Measurements from ENCODE around the gene LIMS1.
"Not testable (repeated sequence)": the region's sequence is repeated elsewhere in the genome, so short reads cannot be mapped to it uniquely, and the experiment has no call there.

LIMS1 gene

GRCh38 chr2:108588070-108588668 is 53.9 kb downstream of the LIMS1 start:
- DNase-seq = no peak

GRCh38 chr2:108589372-108589771 is 55.1 kb downstream of the LIMS1 start:
- no peak for DNase-seq

GRCh38 chr2:108589781-108590180 is 55.5 kb downstream of the LIMS1 start:
- no peak for DNase-seq

- no peak for DNase-seq
Measured at GRCh38 chr2:108591163-108591562, 56.9 kb downstream of the LIMS1 start.

DNA sequence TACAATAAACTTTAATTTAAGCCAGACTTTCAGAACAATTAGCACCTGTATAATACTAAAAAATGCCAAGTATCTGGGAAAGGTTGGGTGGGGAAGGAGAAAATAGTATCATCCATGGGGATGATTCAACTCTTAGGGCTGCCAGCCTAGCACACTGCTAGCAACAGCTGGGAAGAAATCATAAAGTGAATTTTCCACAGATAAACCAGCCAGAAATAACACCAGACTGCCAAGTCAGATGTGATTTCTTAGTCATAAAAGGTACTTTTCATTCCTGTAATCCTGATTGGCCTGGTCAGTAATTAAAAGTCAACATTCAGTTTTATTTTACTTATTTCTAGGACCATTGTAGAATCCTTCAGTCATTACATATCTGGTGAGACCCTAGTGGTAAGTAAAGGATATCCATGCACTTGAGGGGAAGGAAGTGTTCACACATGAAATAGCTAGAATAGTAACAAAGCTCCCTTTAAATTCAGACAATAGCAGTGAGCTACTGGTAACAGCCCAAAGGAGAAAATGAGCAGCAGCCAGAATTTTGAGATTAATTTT is 59.4 kb downstream of the LIMS1 start:
- no peak for DNase-seq

DNA sequence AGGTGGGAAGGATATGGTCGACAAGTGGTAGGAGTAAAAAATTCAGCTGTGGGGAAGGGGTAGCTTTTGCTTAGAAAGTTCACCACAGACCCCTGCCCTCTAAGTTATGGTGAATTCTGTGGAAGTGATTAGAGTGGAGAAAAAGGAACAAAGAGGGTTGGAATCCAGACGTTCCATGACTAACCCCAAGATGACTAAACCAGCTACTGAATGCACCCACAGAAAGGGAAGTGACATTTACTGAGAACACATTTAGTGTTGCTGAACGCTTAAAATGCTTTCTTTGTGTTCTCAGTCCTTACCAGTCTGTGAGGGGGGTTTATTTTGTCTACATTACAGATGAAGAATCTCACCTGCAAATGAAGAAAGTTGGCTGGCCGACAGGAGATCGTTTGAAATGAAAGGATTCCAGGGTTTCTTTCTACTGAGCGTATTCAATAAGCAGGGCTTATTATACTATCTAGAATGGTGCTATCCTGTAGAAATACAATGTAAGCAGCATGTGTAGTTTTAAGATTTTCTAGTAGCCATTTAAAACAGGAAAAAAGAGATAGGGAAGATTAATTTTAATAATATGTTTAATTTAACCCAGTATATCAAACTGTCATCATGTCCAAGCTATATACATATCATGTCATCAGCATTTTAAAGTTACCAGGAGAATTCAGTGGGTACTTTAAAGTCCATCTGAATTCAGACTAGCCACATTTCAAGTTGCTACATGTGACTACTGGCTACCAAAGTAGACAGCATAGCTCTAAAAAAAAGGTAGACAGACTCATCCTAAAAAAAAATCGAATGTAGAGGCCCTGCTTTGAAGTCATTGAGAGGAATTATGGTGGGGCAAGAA is 60.1 kb downstream of the LIMS1 start:
- no peak for DNase-seq

GRCh38 chr2:108594982-108595464 is 60.8 kb downstream of the LIMS1 start:
- no peak for DNase-seq

DNA sequence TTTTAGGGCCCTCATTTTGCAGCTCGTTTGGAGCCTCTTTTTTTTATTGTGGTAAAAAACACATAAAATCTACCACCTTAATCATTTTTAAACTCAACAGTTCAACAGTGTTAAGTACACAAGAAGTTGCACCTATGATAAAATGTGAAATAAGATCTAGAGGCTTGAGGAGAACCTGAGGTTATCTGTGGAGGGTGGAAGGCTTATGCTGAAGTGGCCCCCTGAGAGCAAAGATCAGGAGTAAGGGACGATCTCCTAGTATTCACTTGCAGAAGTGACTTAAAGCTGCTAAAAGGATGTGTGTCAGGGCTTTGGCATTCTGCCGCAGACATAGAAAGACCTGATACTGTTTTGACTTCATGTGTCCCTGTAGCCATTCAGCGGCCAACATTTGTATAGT is 61.5 kb downstream of the LIMS1 start:
- DNase-seq = not testable (repeated sequence)

- DNase-seq = not testable (repeated sequence)
Measured at GRCh38 chr2:108597105-108597744, 63.0 kb downstream of the LIMS1 start.

DNA sequence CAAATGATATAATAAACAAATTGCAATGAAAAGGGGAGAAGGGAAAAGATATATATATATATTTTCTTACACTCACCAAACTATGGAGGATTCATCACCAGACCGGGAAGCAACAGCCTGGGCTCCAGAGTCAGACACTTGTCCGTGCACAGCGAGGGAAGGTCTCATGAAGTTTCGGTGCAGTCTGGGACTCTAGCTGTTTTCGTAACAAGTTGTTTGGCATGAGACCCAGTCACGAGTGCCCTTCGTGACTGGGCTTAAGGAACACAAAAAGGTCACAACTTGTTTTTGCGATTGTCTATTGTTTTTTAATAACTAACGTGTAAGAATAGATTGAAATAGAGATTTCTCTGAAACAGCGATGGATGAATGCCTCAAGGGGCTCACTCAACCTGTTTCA is 66.9 kb downstream of the LIMS1 start:
- DNase-seq = not testable (repeated sequence)

DNA sequence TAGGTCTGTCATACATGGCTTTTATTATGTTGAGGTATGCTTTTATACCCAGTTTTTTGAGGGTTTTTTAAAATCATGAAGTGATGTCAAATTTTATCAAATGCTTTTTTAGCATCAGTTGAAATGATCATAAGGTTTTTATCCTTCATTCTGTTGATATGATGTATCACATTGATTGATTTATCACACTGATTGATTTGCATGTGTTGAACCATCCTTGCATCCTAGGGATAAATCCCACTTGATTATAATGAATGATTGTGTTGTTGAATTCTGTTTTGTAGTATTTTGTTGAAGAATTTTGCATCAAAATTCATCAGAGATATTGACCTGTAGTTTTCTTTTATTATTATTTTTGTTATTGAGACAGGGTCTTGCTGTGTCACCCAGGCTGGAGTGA is 68.2 kb downstream of the LIMS1 start:
- DNase-seq = no peak

DNA sequence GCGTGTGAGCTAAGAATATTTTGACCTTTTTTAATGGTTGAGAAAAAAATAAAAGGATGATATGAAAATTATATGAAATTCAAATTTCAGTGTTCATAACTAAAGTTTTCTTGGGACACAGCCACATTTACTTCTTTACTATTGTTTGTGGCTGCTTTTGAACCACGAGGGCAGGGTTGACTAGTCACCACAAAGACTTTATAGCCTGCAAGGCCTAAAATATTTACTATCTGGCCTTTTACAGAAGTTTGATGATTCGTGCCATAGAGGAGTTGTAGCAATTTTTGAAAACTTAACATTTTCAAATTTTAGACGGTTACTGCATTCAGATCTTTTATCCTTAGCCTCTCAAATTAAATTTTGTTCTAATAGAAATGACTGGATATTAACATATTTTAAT is 69.9 kb downstream of the LIMS1 start:
- DNase-seq = no peak

DNA sequence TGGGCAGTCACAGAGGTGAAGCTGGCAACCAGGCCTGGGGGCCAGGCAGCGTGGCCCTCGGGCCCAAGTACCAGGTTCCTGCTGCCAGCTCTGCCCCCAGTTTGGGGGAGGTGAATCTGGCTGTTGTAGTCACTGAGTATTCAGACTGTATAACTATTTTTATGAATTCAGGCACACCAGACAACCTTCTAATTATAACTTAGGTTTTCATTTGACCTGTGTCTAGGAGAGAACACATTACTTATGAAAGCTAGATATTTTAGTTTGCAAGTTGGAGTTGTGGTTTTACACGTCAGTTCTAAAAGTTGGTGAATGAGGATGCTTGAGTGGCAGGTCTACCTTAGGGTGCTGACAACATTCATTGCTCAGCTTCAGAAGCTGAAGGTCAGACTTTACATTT is 71.7 kb downstream of the LIMS1 start:
- DNase-seq = no peak

GRCh38 chr2:108607706-108608301 is 73.5 kb downstream of the LIMS1 start:
- peak; percentile 13 for DNase-seq

DNA sequence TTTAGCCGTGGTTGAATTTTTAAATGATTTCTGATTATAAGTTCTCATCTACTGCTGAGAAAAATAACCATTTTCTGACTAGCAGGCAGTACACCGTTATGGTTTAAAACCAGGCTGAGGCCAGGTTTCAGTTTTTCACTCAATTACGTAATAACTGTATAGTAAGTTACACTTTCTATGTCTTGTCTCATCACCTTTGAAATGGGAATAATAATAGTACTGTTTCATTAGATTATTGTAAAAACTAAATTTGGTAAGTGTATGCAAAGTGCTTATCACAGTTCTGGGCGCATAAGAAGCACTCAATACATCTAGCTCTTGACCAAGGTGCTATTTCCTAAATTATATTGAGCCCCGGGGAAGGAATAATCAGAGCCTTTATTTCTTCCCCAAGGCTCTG is 76.8 kb downstream of the LIMS1 start:
- DNase-seq = no peak

GRCh38 chr2:108612153-108612513 is 77.9 kb downstream of the LIMS1 start:
- peak; percentile 63 for DNase-seq

- DNase-seq = peak; percentile 82
Measured at GRCh38 chr2:108612514-108613183, 78.4 kb downstream of the LIMS1 start.

DNA sequence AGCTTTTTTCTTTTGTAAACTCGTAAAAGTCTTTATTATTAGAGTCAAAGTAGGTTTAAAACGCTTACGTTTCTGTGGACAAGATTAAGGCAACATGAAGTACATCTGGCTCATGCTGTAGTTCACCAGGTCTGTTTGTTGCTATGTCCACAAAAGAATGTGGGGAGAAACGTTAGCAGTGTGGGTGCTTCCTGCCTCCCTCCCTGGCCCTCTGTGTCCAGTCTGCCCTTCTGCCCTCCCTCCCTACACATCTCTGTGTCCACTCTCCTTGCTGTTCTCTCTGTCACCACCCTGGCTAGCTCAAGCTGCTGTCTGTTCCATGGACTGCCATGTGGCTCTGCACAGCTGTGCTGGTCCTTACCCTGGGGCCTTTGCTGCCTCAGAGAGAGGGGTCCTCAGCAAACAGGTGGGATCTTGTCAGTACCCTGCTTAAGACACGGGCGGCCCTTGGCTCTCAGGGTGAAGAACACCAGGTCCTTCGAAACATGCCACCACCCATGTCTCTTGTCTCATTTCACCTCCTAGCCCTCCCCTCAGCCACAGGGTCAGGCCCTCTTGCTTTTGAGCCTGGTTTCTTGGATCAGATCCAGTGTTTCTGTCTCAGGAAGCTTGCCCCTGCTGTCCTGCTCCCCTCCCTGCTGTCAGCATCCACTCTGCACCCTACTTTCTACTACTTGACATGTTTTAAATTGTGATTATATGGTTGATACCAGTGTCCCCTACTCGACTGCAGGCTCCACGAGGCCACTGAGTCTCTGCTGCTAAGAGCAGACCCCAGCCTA is 79.2 kb downstream of the LIMS1 start:
- no peak for DNase-seq

- DNase-seq = no peak
Measured at GRCh38 chr2:108614043-108614545, 79.8 kb downstream of the LIMS1 start.

- no peak for DNase-seq
Measured at GRCh38 chr2:108614659-108615058, 80.4 kb downstream of the LIMS1 start.

DNA sequence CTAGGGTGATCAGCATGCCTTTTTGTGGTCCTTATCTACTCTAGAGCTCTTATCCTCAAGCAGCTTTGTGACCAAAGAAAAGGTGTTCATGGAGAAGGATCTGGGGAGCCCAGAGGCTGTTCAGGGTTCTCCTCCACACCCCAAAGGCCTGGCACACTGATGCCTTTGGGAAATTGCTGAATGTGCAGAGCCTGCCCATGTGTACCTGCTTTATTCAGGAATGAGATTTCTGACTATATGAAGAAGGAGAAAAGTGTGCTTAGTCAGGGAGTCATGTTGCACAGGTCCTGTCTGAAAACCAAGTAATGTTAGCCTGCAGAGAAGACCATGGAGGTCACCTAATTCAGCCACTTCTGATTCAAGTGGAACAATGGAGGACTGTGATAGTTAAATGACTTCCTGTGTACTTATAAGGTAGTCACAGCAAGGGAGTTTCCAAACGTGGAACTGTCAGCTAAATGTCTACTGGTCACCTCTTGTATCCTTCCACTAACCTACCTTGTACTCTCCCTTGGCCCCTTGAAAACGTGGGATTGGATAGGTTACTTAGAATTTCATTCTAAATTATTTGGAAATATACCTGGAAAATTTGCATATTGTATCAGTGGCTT is 81.3 kb downstream of the LIMS1 start:
- DNase-seq = no peak

All from stimulated activated naive CD4-positive, alpha-beta T cell treated with Interleukin-2 at 50 U/mL for 16 hours (primary cell).